HFFc6 (cell line): ENCODE results near the gene ADH7. TPM values are rescaled to one million over a fixed set of nuclear protein-coding genes. Genes with fewer than 3 reads are reported as not detected.
A peak's percentile ranks its signal among the peaks of the same experiment; 100 is the strongest.
"Not testable (repeated sequence)": the region's sequence is repeated elsewhere in the genome, so short reads cannot be mapped to it uniquely, and the experiment has no call there.

ENCODE experiments used
- DNase-seq: peaks from one replicate; pipeline ENCODE4 v3.0.0-alpha.2; 2018
- H3K27ac Mint-ChIP-seq: 2 replicates; pipeline ENCODE4 v1.8.0; 2020; ENCODE audit warnings: mild to moderate bottlenecking, mixed read lengths
- H3K27me3 Mint-ChIP-seq: 2 replicates; pipeline ENCODE4 v1.8.0; 2021; ENCODE audit warnings: mild to moderate bottlenecking, moderate library complexity, mixed read lengths; ENCODE audit not compliant: insufficient read depth
- H3K36me3 Mint-ChIP-seq: 2 replicates; pipeline ENCODE4 v1.8.0; 2021; ENCODE audit warnings: low read depth, mixed read lengths
- H3K4me1 Mint-ChIP-seq: 2 replicates; pipeline ENCODE4 v1.8.0; 2020; ENCODE audit warnings: low read depth, mixed read lengths
- H3K4me3 Mint-ChIP-seq: 2 replicates; pipeline ENCODE4 v1.8.0; 2020; ENCODE audit warnings: mild to moderate bottlenecking, moderate library complexity, mixed read lengths
- H3K9me3 Mint-ChIP-seq: 2 replicates; pipeline ENCODE4 v1.8.0; 2020; ENCODE audit warnings: mild to moderate bottlenecking, mixed read lengths
- total RNA-seq, 6 experiments: library from RNA; stranded (reverse); fragmentation: NEBNext Ultra II Directional; extraction: Animal tissue kit (Norgen Biotek cat#: 25700); gene quantifications; 2 replicates in 1 of 6; 3 replicates in 5 of 6; pipeline ENCODE4 v1.2.3, GENCODE V29; 2021
- TF ChIP-seq, protein P1 (sequence below): fragments of 200-600 bp; sonication (generic); IDR thresholded peaks from 2 replicates; pipeline ENCODE4 v1.5.0; 2021; ENCODE audit warnings: antibody characterized with exemption, mild to moderate bottlenecking

Gene ADH7
- total RNA-seq, 6 experiments from 2014 or later, result not detected

DNA sequence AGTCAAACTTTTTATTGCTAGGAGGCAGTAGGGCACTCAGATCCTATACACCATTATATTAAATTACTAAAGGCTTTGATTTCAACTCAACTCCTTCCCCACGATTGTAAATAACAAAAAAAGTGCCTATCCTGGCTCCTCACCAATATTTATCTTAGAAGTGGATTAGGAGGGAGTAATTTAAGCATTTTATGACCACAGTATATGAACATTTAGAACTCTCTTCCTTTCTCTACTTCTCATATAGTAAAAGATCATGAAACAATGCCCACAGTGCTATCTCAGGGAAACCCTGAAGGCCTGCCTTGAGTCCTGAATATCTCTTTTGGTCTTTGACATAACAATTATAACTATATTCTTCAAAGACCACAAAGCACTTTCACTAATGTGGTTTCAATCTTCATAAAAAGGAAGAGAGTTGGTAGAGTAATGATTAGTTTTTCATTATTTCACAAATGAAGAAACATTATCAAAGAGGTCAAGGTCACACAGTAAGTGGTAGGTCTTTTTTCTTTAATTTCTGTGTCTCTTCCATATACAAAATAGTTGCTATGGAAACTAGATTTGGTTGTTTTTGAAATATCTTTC, 53.5 kb downstream of the ADH7 start:
- Mint-ChIP-seq H3K36me3 (peaks cover 10% of the 10 kb centered on the region; the same call in 1 of the 2 replicates), H3K4me1 (peaks cover 59% of the 10 kb centered on the region), H3K4me3 (no peak overlapping the region), H3K9me3 (no peaks in the 10 kb centered on the region), H3K27me3 (no peaks in the 10 kb centered on the region), H3K27ac (no peak overlapping the region)
- no peak for DNase-seq
- TF ChIP-seq, protein P1, sequence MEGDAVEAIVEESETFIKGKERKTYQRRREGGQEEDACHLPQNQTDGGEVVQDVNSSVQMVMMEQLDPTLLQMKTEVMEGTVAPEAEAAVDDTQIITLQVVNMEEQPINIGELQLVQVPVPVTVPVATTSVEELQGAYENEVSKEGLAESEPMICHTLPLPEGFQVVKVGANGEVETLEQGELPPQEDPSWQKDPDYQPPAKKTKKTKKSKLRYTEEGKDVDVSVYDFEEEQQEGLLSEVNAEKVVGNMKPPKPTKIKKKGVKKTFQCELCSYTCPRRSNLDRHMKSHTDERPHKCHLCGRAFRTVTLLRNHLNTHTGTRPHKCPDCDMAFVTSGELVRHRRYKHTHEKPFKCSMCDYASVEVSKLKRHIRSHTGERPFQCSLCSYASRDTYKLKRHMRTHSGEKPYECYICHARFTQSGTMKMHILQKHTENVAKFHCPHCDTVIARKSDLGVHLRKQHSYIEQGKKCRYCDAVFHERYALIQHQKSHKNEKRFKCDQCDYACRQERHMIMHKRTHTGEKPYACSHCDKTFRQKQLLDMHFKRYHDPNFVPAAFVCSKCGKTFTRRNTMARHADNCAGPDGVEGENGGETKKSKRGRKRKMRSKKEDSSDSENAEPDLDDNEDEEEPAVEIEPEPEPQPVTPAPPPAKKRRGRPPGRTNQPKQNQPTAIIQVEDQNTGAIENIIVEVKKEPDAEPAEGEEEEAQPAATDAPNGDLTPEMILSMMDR, result no peak

DNA sequence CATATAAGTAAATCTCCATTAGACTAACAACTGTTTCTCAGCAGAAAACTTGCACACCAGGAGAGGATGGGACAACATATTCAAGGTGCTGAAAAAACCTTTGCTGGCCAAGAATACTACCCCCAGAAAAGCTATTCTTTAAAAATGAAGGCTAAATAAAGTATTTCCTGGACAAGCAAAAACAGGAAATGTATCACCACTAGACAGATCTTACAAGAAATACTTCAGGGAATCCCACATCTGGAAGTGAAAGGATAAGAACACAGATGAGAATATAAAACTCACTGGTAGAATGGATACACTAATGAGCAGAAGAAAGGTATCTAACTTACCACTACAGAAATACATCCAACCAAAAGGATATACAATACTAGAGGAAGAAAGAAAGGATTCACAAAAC, 55.6 kb downstream of the ADH7 start:
- H3K4me3 Mint-ChIP-seq, result no peak overlapping the region
- no peaks in the 10 kb centered on the region for H3K9me3 Mint-ChIP-seq
- peak overlapping the region; percentile 30; the same call in 1 of the 2 replicates for H3K27ac Mint-ChIP-seq
- H3K4me1 Mint-ChIP-seq, result peaks cover 50% of the 10 kb centered on the region
- H3K36me3 Mint-ChIP-seq, result peaks cover 10% of the 10 kb centered on the region; the same call in 1 of the 2 replicates
- no peak for DNase-seq
- no peaks in the 10 kb centered on the region for H3K27me3 Mint-ChIP-seq
- TF ChIP-seq, protein P1, result no peak

DNA sequence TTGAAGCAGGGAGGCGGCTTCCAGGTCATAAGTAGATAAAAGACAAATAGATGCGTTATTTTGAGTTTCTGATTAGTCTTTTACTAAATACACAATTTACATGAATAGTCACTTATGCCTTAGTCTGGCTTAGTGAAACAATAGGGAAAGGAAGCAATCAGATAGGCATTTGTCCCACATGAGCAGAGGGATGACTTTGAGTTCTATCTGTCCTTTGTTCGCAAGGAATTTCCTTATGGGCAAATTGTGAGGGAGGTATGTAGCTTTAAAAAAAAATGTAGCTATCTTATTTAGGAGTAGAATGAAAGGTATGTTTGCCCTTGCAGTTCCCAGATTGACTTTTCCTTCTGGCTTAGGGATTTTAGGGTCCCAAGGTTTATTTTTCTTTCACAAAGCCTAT, 56.3 kb downstream of the ADH7 start:
- DNase-seq, result no peak
- Mint-ChIP-seq H3K4me3 (no peak overlapping the region), H3K4me1 (peaks cover 44% of the 10 kb centered on the region), H3K27me3 (no peaks in the 10 kb centered on the region), H3K9me3 (no peaks in the 10 kb centered on the region), H3K27ac (no peak overlapping the region), H3K36me3 (peaks cover 10% of the 10 kb centered on the region; the same call in 1 of the 2 replicates)
- TF ChIP-seq, protein P1, result no peak

DNA sequence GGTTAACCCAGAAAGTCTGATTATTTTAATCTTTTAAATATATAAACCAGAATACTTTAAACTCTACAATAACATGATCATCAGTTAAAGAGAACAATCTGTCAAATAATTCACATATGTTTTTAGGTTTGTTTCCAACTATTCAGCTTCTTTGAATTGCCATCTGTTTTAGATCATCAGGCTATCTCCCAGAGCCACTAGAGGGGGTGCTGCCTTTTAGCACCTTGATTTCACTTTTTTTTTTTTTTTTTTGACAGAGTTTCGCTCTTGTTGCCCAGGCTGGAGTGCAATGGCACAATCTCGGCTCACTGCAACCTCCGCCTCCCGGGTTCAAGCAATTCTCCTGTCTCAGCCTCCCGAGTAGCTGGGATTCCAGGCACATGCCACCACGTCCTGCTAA, 57.8 kb downstream of the ADH7 start:
- H3K27ac Mint-ChIP-seq, H3K36me3 Mint-ChIP-seq, H3K27me3 Mint-ChIP-seq, H3K9me3 Mint-ChIP-seq, H3K4me3 Mint-ChIP-seq, DNase-seq: not testable (repeated sequence)
- TF ChIP-seq, protein P1, result peak; percentile 76
- peaks cover 28% of the 10 kb centered on the region for H3K4me1 Mint-ChIP-seq

DNA sequence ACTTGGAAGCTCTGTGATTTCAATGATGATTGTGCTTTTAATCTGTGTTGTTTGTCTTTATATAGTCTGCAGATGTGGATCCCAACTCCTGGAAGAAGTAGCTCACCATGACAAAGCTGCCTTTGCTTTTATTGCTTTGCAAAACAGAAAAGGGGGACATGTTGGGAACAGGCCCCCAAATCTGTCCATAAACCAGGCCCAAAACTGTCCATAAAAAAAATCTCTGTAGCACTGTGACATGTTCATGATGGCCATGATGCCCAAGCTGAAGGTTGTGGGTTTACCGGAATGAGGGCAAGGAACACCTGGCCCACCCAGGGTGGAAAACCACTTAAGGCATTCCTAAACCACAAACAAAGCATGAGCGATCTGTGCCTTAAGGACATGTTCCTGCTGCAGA, 62.7 kb downstream of the ADH7 start:
- H3K27ac Mint-ChIP-seq, H3K27me3 Mint-ChIP-seq, H3K36me3 Mint-ChIP-seq, H3K4me1 Mint-ChIP-seq, DNase-seq, H3K9me3 Mint-ChIP-seq, H3K4me3 Mint-ChIP-seq: not testable (repeated sequence)

DNA sequence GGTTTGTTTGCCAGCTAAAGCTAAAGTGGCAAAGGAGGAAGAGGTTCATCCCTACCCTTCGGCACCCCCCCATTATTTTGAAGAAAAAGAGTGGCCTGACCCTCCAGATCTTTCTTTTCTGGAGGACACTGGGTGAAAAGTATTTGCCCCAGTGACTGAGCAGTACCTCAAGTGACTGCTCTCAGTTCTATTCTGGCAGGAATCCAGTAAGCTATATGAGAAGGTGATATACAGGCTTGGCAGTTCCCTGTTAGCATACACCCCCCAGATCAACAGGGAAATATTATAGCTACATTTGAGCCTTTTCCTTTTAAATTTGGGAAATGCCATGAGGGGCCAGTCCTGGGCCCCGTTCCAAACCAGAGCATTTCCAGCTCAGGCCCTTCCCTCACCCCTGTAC, 67.3 kb downstream of the ADH7 start:
- DNase-seq, H3K4me3 Mint-ChIP-seq, H3K27ac Mint-ChIP-seq, H3K27me3 Mint-ChIP-seq, H3K9me3 Mint-ChIP-seq, H3K36me3 Mint-ChIP-seq, H3K4me1 Mint-ChIP-seq: not testable (repeated sequence)

DNA sequence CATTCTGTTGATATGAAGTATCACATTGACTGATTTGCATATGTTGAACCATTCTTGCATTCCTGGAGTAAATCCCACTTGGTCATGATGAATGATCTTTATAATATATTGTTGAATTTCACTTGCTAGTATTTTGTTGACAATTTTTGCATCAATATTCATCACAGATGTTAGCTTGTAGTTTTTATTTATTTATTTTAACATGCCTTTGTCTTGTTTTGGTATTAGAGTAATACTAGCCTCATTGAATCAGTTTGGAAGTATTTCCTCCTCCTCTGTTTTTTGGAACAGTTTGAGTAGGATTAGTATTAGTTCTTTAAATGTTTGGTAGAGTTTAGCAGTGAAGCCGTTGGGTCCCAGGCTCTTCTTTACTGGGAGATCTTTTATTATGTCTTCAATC, 68.7 kb downstream of the ADH7 start:
- no peaks in the 10 kb centered on the region for H3K9me3 Mint-ChIP-seq
- DNase-seq, result no peak
- TF ChIP-seq, protein P1, result no peak
- H3K4me3 Mint-ChIP-seq, result no peak overlapping the region
- H3K36me3 Mint-ChIP-seq, result no peaks in the 10 kb centered on the region
- H3K27me3 Mint-ChIP-seq, result no peaks in the 10 kb centered on the region; the same call in 1 of the 2 replicates
- H3K27ac Mint-ChIP-seq, result no peak overlapping the region
- no peaks in the 10 kb centered on the region for H3K4me1 Mint-ChIP-seq
